ENCODE data around the gene MAP4K2.

DNA sequence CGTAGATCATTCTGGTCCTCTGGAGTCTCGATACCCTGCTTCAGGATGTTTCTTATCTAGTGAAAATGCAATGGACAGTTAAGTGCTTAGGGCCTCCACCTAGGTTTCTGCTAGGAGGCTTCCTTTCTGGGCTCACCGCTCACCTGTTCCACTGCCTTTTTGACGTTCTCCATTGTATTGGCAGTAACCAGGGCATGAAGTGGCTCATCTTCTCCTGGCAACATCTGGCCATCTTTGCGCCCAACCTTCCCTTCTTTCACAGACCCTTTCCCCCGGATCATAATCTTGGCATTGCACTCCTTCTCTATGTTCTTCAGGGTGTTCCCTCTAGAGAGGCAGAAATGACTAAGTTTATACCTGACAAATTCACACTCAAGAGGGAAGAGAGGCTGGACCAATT is 33.7 kb downstream of the MAP4K2 start:
- TF ChIP-seq RFX5 (IDR thresholded peaks at IDR 0.05; ENCODE audit: borderline replicate concordance, low read depth, low read length) (no peak), POLR2AphosphoS5 (IDR thresholded peaks at IDR 0.05; ENCODE audit: low read depth, low read length) (peak; percentile 57), FOSL1 (IDR thresholded peaks at IDR 0.05; ENCODE audit: insufficient read depth, low read depth, low read length) (no peak), CREB1 (IDR thresholded peaks at IDR 0.05) (no peak), SUZ12 (IDR thresholded peaks at IDR 0.05; ENCODE audit: low read length) (no peak)
- TF ChIP-seq, protein P1, sequence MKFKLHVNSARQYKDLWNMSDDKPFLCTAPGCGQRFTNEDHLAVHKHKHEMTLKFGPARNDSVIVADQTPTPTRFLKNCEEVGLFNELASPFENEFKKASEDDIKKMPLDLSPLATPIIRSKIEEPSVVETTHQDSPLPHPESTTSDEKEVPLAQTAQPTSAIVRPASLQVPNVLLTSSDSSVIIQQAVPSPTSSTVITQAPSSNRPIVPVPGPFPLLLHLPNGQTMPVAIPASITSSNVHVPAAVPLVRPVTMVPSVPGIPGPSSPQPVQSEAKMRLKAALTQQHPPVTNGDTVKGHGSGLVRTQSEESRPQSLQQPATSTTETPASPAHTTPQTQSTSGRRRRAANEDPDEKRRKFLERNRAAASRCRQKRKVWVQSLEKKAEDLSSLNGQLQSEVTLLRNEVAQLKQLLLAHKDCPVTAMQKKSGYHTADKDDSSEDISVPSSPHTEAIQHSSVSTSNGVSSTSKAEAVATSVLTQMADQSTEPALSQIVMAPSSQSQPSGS (IDR thresholded peaks at IDR 0.05; ENCODE audit: low read length): no peak
- TF ChIP-seq, protein P2, sequence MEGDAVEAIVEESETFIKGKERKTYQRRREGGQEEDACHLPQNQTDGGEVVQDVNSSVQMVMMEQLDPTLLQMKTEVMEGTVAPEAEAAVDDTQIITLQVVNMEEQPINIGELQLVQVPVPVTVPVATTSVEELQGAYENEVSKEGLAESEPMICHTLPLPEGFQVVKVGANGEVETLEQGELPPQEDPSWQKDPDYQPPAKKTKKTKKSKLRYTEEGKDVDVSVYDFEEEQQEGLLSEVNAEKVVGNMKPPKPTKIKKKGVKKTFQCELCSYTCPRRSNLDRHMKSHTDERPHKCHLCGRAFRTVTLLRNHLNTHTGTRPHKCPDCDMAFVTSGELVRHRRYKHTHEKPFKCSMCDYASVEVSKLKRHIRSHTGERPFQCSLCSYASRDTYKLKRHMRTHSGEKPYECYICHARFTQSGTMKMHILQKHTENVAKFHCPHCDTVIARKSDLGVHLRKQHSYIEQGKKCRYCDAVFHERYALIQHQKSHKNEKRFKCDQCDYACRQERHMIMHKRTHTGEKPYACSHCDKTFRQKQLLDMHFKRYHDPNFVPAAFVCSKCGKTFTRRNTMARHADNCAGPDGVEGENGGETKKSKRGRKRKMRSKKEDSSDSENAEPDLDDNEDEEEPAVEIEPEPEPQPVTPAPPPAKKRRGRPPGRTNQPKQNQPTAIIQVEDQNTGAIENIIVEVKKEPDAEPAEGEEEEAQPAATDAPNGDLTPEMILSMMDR (IDR thresholded peaks at IDR 0.05; ENCODE audit: control extremely low read depth in 1 of 3, insufficient read depth in 1 of 3, low read depth in 1 of 3, low read length in 3 of 3): no peak

All from H1 (cell line).